Measurements from ENCODE around the gene TMEM52B.

The TMEM52B gene

GRCh38 chr12:10241290-10241689 lies 62.5 kb downstream of the TMEM52B start:
- no peak overlapping the region for H2BK15ac ChIP-seq (replicated peaks; ENCODE audit: low read depth)
- H3K4me3 ChIP-seq (ENCODE audit: low read length): no peak overlapping the region
- DNase-seq: no peak
- H4K8ac ChIP-seq (ENCODE audit: low read depth, low read length): no peak overlapping the region
- no peaks in the 10 kb centered on the region for H3K36me3 ChIP-seq (ENCODE audit: control insufficient read depth, insufficient read depth, low read length)
- H3K79me2 ChIP-seq (ENCODE audit: control insufficient read depth, insufficient read depth, low read length): no peaks in the 10 kb centered on the region
- H2BK120ac ChIP-seq (ENCODE audit: low read depth, low read length): no peak overlapping the region
- H3K4me2 ChIP-seq (ENCODE audit: low read length): no peak overlapping the region
- H3K4ac ChIP-seq (ENCODE audit: low read depth, low read length): no peak overlapping the region
- no peak overlapping the region for H2BK5ac ChIP-seq (ENCODE audit: low read length)
- no peaks in the 10 kb centered on the region for H3K27me3 ChIP-seq (ENCODE audit: insufficient read depth, low read length, poor library complexity)
- WGBS (ENCODE audit: extremely low coverage, insufficient coverage, low lambda C conversion rate): no CpG with 5 or more reads among the region's 3 CpGs
- no peak overlapping the region for H4K5ac ChIP-seq (ENCODE audit: low read length)
- H2AK5ac ChIP-seq (ENCODE audit: low read length): no peak overlapping the region
- no peaks in the 10 kb centered on the region for H3K79me1 ChIP-seq (ENCODE audit: low read length)
- no peak overlapping the region for H3K9ac ChIP-seq (ENCODE audit: low read length)
- no peak overlapping the region for H3K23ac ChIP-seq (ENCODE audit: low read length)
- H3K56ac ChIP-seq (ENCODE audit: low read length): no peak overlapping the region
- H3K18ac ChIP-seq (ENCODE audit: low read length): no peak overlapping the region
- H3K4me1 ChIP-seq (ENCODE audit: control insufficient read depth, low read depth, low read length): no peaks in the 10 kb centered on the region
- no peak overlapping the region for H3K27ac ChIP-seq (ENCODE audit: low read depth, low read length)

Data from mesendoderm (in vitro differentiated cells).